Measurements from ENCODE around the gene PRDM15. TPM values are rescaled to one million over a fixed set of nuclear protein-coding genes. Genes with fewer than 3 reads are reported as not detected.

The PRDM15 gene
- total RNA-seq, 3 donors from 2014 or later (not counting 1 experiment from before 2014, with no cell fraction given): 11.4 to 13.5 (median 11.9) TPM

DNA sequence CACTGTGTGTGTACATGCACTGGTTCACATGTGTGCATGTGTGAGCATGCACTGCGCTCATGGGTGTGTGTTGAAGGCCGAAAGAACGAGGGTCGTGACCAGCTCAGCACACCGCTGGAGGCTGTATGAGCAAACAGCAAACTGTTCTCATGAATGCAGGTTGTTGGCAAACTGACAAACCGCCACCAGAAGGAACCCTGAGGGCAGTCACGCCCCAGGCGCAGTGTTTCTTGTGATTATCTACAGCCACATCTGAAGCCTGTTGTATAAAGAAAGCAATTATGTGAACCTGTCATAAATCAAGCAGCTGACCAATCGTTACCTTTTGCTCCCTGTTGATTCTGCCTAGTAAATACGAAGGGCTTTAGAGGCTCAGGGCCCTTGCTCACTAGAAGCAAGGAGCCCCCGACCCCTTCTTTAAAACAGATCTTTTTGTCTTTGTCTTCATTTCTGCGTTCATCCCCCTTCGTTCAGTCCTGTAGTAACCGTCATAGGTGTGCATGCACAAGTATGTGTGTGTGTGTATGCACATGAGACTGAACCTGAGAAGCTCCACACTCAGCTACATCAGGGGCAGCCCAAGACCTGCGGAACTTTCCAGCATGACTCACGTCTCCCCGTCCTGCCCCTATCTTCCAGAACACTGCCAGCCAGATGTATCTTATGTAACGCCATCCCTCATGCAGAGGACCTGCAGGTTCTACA is 95.5 kb downstream of the PRDM15 start:
- no peak overlapping the region for H3K4me3 ChIP-seq (ENCODE audit: low read length)
- peaks cover 16% of the 10 kb centered on the region for H3K27me3 ChIP-seq (ENCODE audit: control insufficient read depth, insufficient read depth, low read length)
- TF ChIP-seq CTCF (IDR thresholded peaks at IDR 0.05): no peak
- no peak overlapping the region for H3K27ac ChIP-seq (ENCODE audit: low read length)
- H3K4me1 ChIP-seq (ENCODE audit: control insufficient read depth, insufficient read depth, low read length): no peaks in the 10 kb centered on the region
- Mint-ChIP-seq H3K27me3 (ENCODE audit: low read depth in 2 of 2) (peaks cover 36 to 55% of the 10 kb centered on the region in 2 donors), H3K9me3 (no peaks in the 10 kb centered on the region), H3K36me3 (no peaks in the 10 kb centered on the region), H3K4me1 (peaks cover 0 to 6% of the 10 kb centered on the region in 2 donors), H3K27ac (no peak overlapping the region), H3K4me3 (no peak overlapping the region)
- no peak for ATAC-seq
- H3K9me3 ChIP-seq (ENCODE audit: control insufficient read depth, insufficient read depth, low read length): no peaks in the 10 kb centered on the region
- 15% methylated on average over 17 of the region's 18 CpGs for WGBS (ENCODE audit: insufficient coverage)
- intact Hi-C loops (cut with micrococcal nuclease): no loop called here
- H3K36me3 ChIP-seq (ENCODE audit: control insufficient read depth, insufficient read depth, low read length): no peaks in the 10 kb centered on the region
- peak in 1 of 2 donors; percentile 37 for DNase-seq

- H3K4me1 Mint-ChIP-seq: peaks cover 0 to 6% of the 10 kb centered on the region in 2 donors
- 83% methylated on average over 1 of the region's 2 CpGs for WGBS (ENCODE audit: insufficient coverage)
- ATAC-seq (no peak), DNase-seq (no peak)
- peaks cover 18% of the 10 kb centered on the region for H3K27me3 ChIP-seq (ENCODE audit: control insufficient read depth, insufficient read depth, low read length)
- no peaks in the 10 kb centered on the region for H3K36me3 Mint-ChIP-seq
- no peak overlapping the region for H3K4me3 Mint-ChIP-seq
- H3K27ac Mint-ChIP-seq: no peak overlapping the region
- peaks cover 39 to 49% of the 10 kb centered on the region in 2 donors for H3K27me3 Mint-ChIP-seq (ENCODE audit: low read depth in 2 of 2)
- H3K9me3 ChIP-seq (ENCODE audit: control insufficient read depth, insufficient read depth, low read length): no peaks in the 10 kb centered on the region
- H3K27ac ChIP-seq (ENCODE audit: low read length): no peak overlapping the region
- H3K9me3 Mint-ChIP-seq: no peaks in the 10 kb centered on the region
- TF ChIP-seq CTCF (IDR thresholded peaks at IDR 0.05): no peak
- intact Hi-C loops (cut with micrococcal nuclease): no loop called here
- no peaks in the 10 kb centered on the region for H3K36me3 ChIP-seq (ENCODE audit: control insufficient read depth, insufficient read depth, low read length)
- no peak overlapping the region for H3K4me3 ChIP-seq (ENCODE audit: low read length)
- no peaks in the 10 kb centered on the region for H3K4me1 ChIP-seq (ENCODE audit: control insufficient read depth, insufficient read depth, low read length)
Measured at GRCh38 chr21:41781050-41781410, 98.1 kb downstream of the PRDM15 start.

DNA sequence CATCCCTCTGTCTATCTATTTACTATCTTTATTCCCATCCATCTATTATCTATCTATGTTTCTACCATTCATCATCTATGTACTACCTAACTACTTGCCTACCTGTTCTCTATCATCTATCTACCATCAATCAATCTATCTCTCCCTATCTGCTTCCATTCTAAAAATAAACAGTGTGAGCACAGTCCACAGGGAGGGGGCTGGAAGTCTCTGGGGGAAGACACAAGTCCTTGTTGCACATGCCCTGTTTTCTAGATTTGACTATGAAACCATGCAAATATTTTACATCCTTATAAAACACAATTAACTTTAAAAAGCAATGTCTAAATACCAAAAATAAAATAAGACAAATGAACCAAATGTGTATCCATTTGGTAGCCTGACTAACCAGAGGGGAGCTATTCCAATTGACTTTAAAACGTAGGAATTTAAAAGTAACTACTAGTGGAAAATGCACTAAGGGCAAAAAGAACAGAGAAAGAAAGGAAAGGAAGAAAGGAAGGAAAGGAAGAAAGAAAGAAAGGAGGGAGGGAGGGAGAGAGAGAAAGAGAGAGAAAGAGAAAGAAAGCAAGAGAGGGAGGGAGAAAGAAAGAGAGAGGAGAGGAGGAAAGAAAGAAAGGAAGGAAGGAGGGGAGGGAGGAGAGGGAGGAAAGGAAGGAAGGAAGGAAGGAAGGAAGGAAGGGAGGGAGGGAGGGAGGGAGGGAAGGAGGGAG is 98.7 kb downstream of the PRDM15 start:
- peaks cover 36 to 49% of the 10 kb centered on the region in 2 donors for H3K27me3 Mint-ChIP-seq (ENCODE audit: low read depth in 2 of 2)
- WGBS (ENCODE audit: insufficient coverage): 80% methylated on average over 1 of the region's 1 CpG
- TF ChIP-seq CTCF (IDR thresholded peaks at IDR 0.05): no peak

More for the DNA sequence above, 98.7 kb downstream of the PRDM15 start:
- intact Hi-C loops (cut with micrococcal nuclease): no loop called here
- Histone ChIP-seq H3K27ac (ENCODE audit: low read length) (no peak overlapping the region), H3K4me1 (ENCODE audit: control insufficient read depth, insufficient read depth, low read length) (no peaks in the 10 kb centered on the region), H3K9me3 (ENCODE audit: control insufficient read depth, insufficient read depth, low read length) (no peaks in the 10 kb centered on the region), H3K4me3 (ENCODE audit: low read length) (no peak overlapping the region), H3K36me3 (ENCODE audit: control insufficient read depth, insufficient read depth, low read length) (no peaks in the 10 kb centered on the region), H3K27me3 (ENCODE audit: control insufficient read depth, insufficient read depth, low read length) (peaks cover 18% of the 10 kb centered on the region)
- ATAC-seq: no peak
- Mint-ChIP-seq H3K4me1 (peaks cover 0 to 6% of the 10 kb centered on the region in 2 donors), H3K4me3 (no peak overlapping the region), H3K9me3 (no peaks in the 10 kb centered on the region), H3K36me3 (no peaks in the 10 kb centered on the region), H3K27ac (no peak overlapping the region)
- DNase-seq: no peak
